Measurements from ENCODE around the gene CDK5RAP2. TPM values are rescaled to one million over a fixed set of nuclear protein-coding genes. Genes with fewer than 3 reads are reported as not detected.

CDK5RAP2 gene
- total RNA-seq, 1 experiment from 2014 or later, result 56.4 TPM

DNA sequence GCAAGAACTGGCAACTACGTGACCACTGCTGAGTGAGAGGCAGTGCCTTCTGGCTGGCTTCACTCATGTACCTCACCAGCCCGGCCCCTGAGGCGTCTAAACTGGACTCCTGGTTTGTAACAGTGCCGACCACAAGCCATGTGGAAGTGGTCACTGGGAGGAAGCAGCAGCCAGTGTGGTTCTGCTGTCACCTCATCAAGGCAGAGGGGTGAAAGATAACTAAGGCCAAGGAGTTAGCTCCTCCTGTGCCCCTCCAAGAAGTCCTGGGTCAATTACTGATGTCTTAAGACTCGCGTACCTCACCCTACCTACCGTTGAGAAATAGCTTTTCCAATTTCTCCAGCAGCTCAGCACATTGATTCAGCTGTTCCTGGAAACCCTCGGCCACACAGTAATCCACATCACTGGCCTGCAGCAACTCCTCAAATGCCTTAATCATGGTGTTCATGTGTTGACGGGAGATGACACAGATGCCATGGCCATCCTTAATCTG is 142.9 kb downstream of the CDK5RAP2 start:
- Histone ChIP-seq H2AK5ac (ENCODE audit: insufficient read length, low read length) (no peak overlapping the region), H3K79me1 (ENCODE audit: insufficient read depth, low read depth, low read length, poor library complexity, severe bottlenecking) (no peaks in the 10 kb centered on the region), H4K91ac (ENCODE audit: insufficient read length, low read depth, low read length) (no peak overlapping the region), H3T11ph (ENCODE audit: low read length) (no peak overlapping the region), H3K4me1 (ENCODE audit: insufficient read depth, low read length) (no peaks in the 10 kb centered on the region), H3K27me3 (ENCODE audit: insufficient read depth, low read length) (no peaks in the 10 kb centered on the region), H4K20me1 (ENCODE audit: control insufficient read depth, insufficient read depth, insufficient read length) (no peaks in the 10 kb centered on the region), H2BK12ac (ENCODE audit: insufficient read length, low read depth, low read length) (no peak overlapping the region), H3K27ac (ENCODE audit: insufficient read length, low read depth, low read length) (no peak overlapping the region), H3K18ac (ENCODE audit: insufficient read length, low read depth, low read length) (no peak overlapping the region), H2BK120ac (ENCODE audit: low read depth, low read length, poor library complexity, severe bottlenecking) (no peak overlapping the region), H3K56ac (ENCODE audit: insufficient read length, low read depth, low read length) (no peak overlapping the region), H3K4ac (ENCODE audit: low read depth, low read length) (no peak overlapping the region), H3K14ac (ENCODE audit: insufficient read depth, low read length) (no peak overlapping the region), H2BK15ac (ENCODE audit: low read depth, low read length) (no peak overlapping the region), H3K79me2 (ENCODE audit: insufficient read depth, low read length) (no peaks in the 10 kb centered on the region), H2BK20ac (ENCODE audit: low read depth, low read length, poor library complexity, severe bottlenecking) (no peak overlapping the region), H2AFZ (ENCODE audit: low read length) (no peak overlapping the region), H4K8ac (replicated peaks; ENCODE audit: insufficient read length, low read depth, low read length) (no peak overlapping the region), H2BK5ac (ENCODE audit: insufficient read length, low read length) (no peak overlapping the region), H3K4me2 (ENCODE audit: insufficient read depth, insufficient read length, low read length) (no peak overlapping the region), H3K23me2 (ENCODE audit: insufficient read length, low read depth, low read length, poor library complexity, severe bottlenecking) (no peaks in the 10 kb centered on the region), H4K5ac (ENCODE audit: insufficient read length, low read depth, low read length) (no peak overlapping the region), H3K9me3 (ENCODE audit: control insufficient read depth, low read depth, low read length) (no peaks in the 10 kb centered on the region), H3K23ac (ENCODE audit: insufficient read length, low read depth, low read length) (no peak overlapping the region), H3K9ac (ENCODE audit: extremely low read depth, insufficient read length, low read length) (no peak overlapping the region)
- H3K4me1 Mint-ChIP-seq, result peaks cover 0 to 5% of the 10 kb centered on the region in 2 experiments; a peak in 1 of 4 replicates
- no peaks in the 10 kb centered on the region for H3K27me3 Mint-ChIP-seq (ENCODE audit: low read depth)
- H3K27ac Mint-ChIP-seq, result no peak overlapping the region
- no peak overlapping the region for H3K4me3 Mint-ChIP-seq
- no peak for TF ChIP-seq CTCF (conservative IDR thresholded peaks at IDR 0.05)
- DNase-seq, result no peak
- H3K36me3 Mint-ChIP-seq (ENCODE audit: insufficient read depth in 1 of 3, low read depth in 3 of 3), result peaks cover 22 to 54% (median 28%) of the 10 kb centered on the region in 3 experiments
- no peaks in the 10 kb centered on the region for H3K9me3 Mint-ChIP-seq
- no CpG with 5 or more reads among the region's 9 CpGs for whole genome bisulfite sequencing (ENCODE audit: extremely low coverage, insufficient read length, low lambda C conversion rate)

All from H9 (cell line).